ENCODE measurements around the gene PDILT. TPM values are rescaled to one million over a fixed set of nuclear protein-coding genes. Genes with fewer than 3 reads are reported as not detected.
A peak's percentile ranks its signal among the peaks of the same experiment; 100 is the strongest.
"Not testable (repeated sequence)": the region's sequence is repeated elsewhere in the genome, so short reads cannot be mapped to it uniquely, and the experiment has no call there.

The PDILT gene
- total and polyA plus RNA-seq, 9 of the 15 experiments (the other 6 are each of a cell fraction or from before 2014, with no cell fraction given), result not detected

DNA sequence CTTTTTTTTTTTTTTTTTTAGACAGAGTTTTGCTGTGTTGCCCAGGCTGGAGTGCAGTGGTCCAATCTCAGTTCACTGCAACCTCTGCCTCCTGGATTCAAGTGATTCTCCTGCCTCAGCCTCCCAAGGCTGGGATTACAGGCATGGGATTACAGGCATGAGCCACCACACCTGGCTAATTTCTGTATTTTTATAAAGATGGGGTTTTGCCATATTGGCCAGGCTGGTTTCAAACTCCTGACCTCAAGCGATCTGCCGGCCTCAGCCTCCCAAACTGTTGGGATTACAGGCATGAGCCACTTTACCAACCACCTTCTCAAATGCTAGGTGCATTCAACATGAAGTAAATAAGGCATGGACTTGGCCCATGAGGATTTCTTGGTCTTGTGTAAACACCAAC lies 83.5 kb downstream of the PDILT start:
- H3K27ac ChIP-seq (ENCODE audit: extremely low read depth, low read depth, low read length); H3K36me3 ChIP-seq (ENCODE audit: control insufficient read depth, insufficient read depth, low read length); intact Hi-C loops (cut with micrococcal nuclease); H3K79me2 ChIP-seq (ENCODE audit: control insufficient read depth, insufficient read depth, low read length); H3K4me3 ChIP-seq; in situ Hi-C loops (cut with MboI); FAIRE-seq; H3K4me2 ChIP-seq (ENCODE audit: insufficient read depth, low read length); DNase-seq (ENCODE audit: extremely low read depth in 1 of 4, low spot score in 3 of 4); H3K9ac ChIP-seq (ENCODE audit: insufficient read depth in 1 of 2, low read depth in 2 of 2, low read length in 2 of 2); BruUV-seq (replicated peaks); H4K20me1 ChIP-seq (replicated peaks; ENCODE audit: control insufficient read depth, insufficient read depth, low read length); H3K4me1 ChIP-seq (replicated peaks in 1 of 2; ENCODE audit: control insufficient read depth in 2 of 2, insufficient read depth in 2 of 2, low read length in 2 of 2); ATAC-seq; CTCF ChIA-PET (ENCODE audit: low intra/inter-chr PET ratio); H2AFZ ChIP-seq (ENCODE audit: low read depth, low read length); H3K9me1 ChIP-seq (ENCODE audit: control insufficient read depth, insufficient read depth, low read length); H3K9me3 ChIP-seq (replicated peaks; ENCODE audit: control insufficient read depth, insufficient read depth, low read depth, low read length); H3K27me3 ChIP-seq (ENCODE audit: control insufficient read depth in 2 of 2, insufficient read depth in 2 of 2, low read length in 2 of 2); POLR2A ChIA-PET: not testable (repeated sequence)
- WGBS (ENCODE audit: insufficient coverage, low coverage, missing lambda C conversion rate), result 3% methylated on average over 2 of the region's 2 CpGs

DNA sequence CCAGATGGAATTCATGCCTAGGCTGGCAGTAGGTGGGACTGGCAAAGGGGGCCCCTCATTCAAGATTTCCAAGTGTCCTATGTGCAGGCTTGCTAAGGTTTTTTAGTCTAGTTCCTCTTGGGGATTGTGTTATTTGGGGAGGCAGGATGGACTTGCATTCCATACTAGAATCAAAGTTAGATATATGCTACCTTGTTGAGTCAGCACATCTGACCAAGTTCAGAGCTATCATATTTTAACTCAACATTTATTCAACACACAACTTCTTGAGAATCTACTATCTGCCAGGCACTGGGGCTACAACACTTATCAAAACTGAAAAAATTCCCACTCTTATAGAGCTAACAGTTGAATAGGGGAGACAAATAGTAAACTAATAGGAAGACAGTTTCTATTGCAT lies 83.9 kb downstream of the PDILT start:
- in situ Hi-C loops (cut with MboI) (no loop called here), intact Hi-C loops (cut with micrococcal nuclease) (no loop called here)
- BruUV-seq (replicated peaks), result no TSS peak
- CTCF ChIA-PET (ENCODE audit: low intra/inter-chr PET ratio), result no interaction called here
- POLR2A ChIA-PET, result no interaction called here
- FAIRE-seq, result no peak
- TF ChIP-seq NFYB (IDR thresholded peaks at IDR 0.05; ENCODE audit: extremely low read depth, insufficient read length) (no peak), FOXM1 (IDR thresholded peaks at IDR 0.05; ENCODE audit: low read depth) (no peak), FOXM1 (CRISPR knock-in tag; IDR thresholded peaks at IDR 0.05; ENCODE audit: low read depth) (no peak), ZNF316 (IDR thresholded peaks at IDR 0.05) (peak; percentile 40; the same call in 1 of the 2 replicates)
- Histone ChIP-seq H3K4me1 (replicated peaks in 1 of 2; ENCODE audit: control insufficient read depth in 2 of 2, insufficient read depth in 2 of 2, low read length in 2 of 2) (no peaks in the 10 kb centered on the region), H4K20me1 (replicated peaks; ENCODE audit: control insufficient read depth, insufficient read depth, low read length) (no peaks in the 10 kb centered on the region; the same call in 1 of the 2 replicates), H3K9ac (ENCODE audit: insufficient read depth in 1 of 2, low read depth in 2 of 2, low read length in 2 of 2) (no peak overlapping the region), H3K27me3 (ENCODE audit: control insufficient read depth in 2 of 2, insufficient read depth in 2 of 2, low read length in 2 of 2) (peaks cover 0 to 6% of the 10 kb centered on the region in 2 experiments; a peak in 2 of 5 replicates), H2AFZ (ENCODE audit: low read depth, low read length) (no peak overlapping the region), H3K4me3 (no peak overlapping the region), H3K9me1 (ENCODE audit: control insufficient read depth, insufficient read depth, low read length) (no peaks in the 10 kb centered on the region), H3K79me2 (ENCODE audit: control insufficient read depth, insufficient read depth, low read length) (no peaks in the 10 kb centered on the region), H3K27ac (ENCODE audit: extremely low read depth, low read depth, low read length) (no peak overlapping the region), H3K9me3 (replicated peaks; ENCODE audit: control insufficient read depth, insufficient read depth, low read depth, low read length) (no peaks in the 10 kb centered on the region), H3K36me3 (ENCODE audit: control insufficient read depth, insufficient read depth, low read length) (no peaks in the 10 kb centered on the region), H3K4me2 (ENCODE audit: insufficient read depth, low read length) (no peak overlapping the region)
- DNase-seq (ENCODE audit: extremely low read depth in 1 of 4, low spot score in 3 of 4), result no peak
- no peak for ATAC-seq
